PC-3 (cell line): ENCODE measurements around the gene CHST8. TPM values are rescaled to one million over a fixed set of nuclear protein-coding genes. Genes with fewer than 3 reads are reported as not detected.

ENCODE experiments used
- ATAC-seq: fragments of 200-7000 bp; cut with Tn5 transposase; 2 replicates; pipeline ENCODE4 v1.9.1; 2020; ENCODE audit warnings: mild to moderate bottlenecking, moderate library complexity
- BruUV-seq: library from RNA; stranded (reverse); fragments of 400-500 nt; replicated peaks from 2 replicates; lab custom pipeline; 2021; lab: Mats Ljungman, UMichigan
- CTCF ChIA-PET: fragments of 300-600 bp; sonication (Branson Sonifier 250); formaldehyde crosslinking; loops from one replicate; lab custom pipeline; 2022; ENCODE audit warnings: antibody characterized with exemption; lab: Charles Lee
- POLR2A ChIA-PET: fragments of 300-600 bp; sonication (Branson Sonifier 250); formaldehyde crosslinking; loops from one replicate; lab custom pipeline; 2022; ENCODE audit warnings: antibody characterized with exemption; ENCODE audit not compliant: unreplicated experiment; lab: Charles Lee
- DNase-seq: peaks from one replicate; pipeline ENCODE4 v3.0.0-alpha.2; 2015
- H2AFZ ChIP-seq: fragments of 300-600 bp; sonication (generic); 2 replicates; pipeline ENCODE4 v1.6.0; 2016; ENCODE audit warnings: antibody characterized with exemption, low read length
- H3F3A ChIP-seq: fragments of 300-600 bp; sonication (generic); one replicate; pipeline ENCODE4 v1.6.0; 2017; ENCODE audit warnings: antibody characterized with exemption, low read length, control low read depth, mild to moderate bottlenecking; ENCODE audit not compliant: unreplicated experiment
- H3K27ac ChIP-seq: fragments of 300-600 bp; sonication (generic); 2 replicates; pipeline ENCODE4 v1.5.1; 2016; ENCODE audit warnings: mild to moderate bottlenecking, low read length
- H3K27me3 ChIP-seq: fragments of 300-600 bp; sonication (generic); 2 replicates; pipeline ENCODE4 v1.6.1; 2016; ENCODE audit warnings: low read length, mixed read lengths
- H3K36me3 ChIP-seq: fragments of 300-600 bp; sonication (generic); 2 replicates; pipeline ENCODE4 v1.6.1; 2016; ENCODE audit warnings: low read depth, mixed run types, low read length, mixed read lengths
- H3K4me1 ChIP-seq: fragments of 300-600 bp; sonication (generic); 2 replicates; pipeline ENCODE4 v1.5.1; 2016; ENCODE audit warnings: low read length; ENCODE audit not compliant: insufficient read depth
- H3K4me2 ChIP-seq: fragments of 300-600 bp; sonication (generic); 2 replicates; pipeline ENCODE4 v1.6.0; 2016; ENCODE audit warnings: low read length
- H3K4me3 ChIP-seq: fragments of 300-600 bp; sonication (generic); 2 replicates; pipeline ENCODE4 v1.5.1; 2016; ENCODE audit warnings: mild to moderate bottlenecking, low read length, mixed read lengths
- H3K79me2 ChIP-seq: fragments of 300-600 bp; sonication (generic); 2 replicates; pipeline ENCODE4 v1.6.1; 2017; ENCODE audit warnings: low read length, mixed read lengths
- H3K9ac ChIP-seq: fragments of 300-600 bp; sonication (generic); 2 replicates; pipeline ENCODE4 v1.6.0; 2016; ENCODE audit warnings: mild to moderate bottlenecking, low read length
- H3K9me2 ChIP-seq: fragments of 300-600 bp; sonication (generic); replicated peaks from 2 replicates; pipeline ENCODE4 v1.6.1; 2016; ENCODE audit warnings: mixed run types, low read length, mixed read lengths
- H3K9me3 ChIP-seq: fragments of 300-600 bp; sonication (generic); 2 replicates; pipeline ENCODE4 v1.6.1; 2016; ENCODE audit warnings: low read length, mixed read lengths
- H4K20me1 ChIP-seq: fragments of 300-600 bp; sonication (generic); 2 replicates; pipeline ENCODE4 v1.6.1; 2016; ENCODE audit warnings: low read length, mixed read lengths
- CTCF ChIP-seq: fragments of 300-600 bp; sonication (generic); conservative IDR thresholded peaks from 2 replicates; pipeline ENCODE4 v1.5.1; 2017; ENCODE audit warnings: antibody characterized with exemption, low read depth, mild to moderate bottlenecking, low read length
- EZH2 ChIP-seq: fragments of 300-600 bp; sonication (generic); IDR thresholded peaks from one replicate; pipeline ENCODE4 v1.6.1; 2017; ENCODE audit warnings: antibody characterized with exemption, mild to moderate bottlenecking, low read length; ENCODE audit not compliant: unreplicated experiment
- EZH2phosphoT487 ChIP-seq: fragments of 300-600 bp; sonication (generic); IDR thresholded peaks from 2 replicates; pipeline ENCODE4 v1.6.1; 2018; ENCODE audit warnings: mild to moderate bottlenecking, antibody characterized with exemption, low read length, borderline replicate concordance
- intact Hi-C: fragments of 100-400 bp; cut with micrococcal nuclease; formaldehyde crosslinking; loops from 2 replicates; pipeline ENCODE4 v1.9.0; 2023
- total RNA-seq: library from RNA; depleted of rRNA; stranded (reverse); fragments of >200 nt; gene quantifications from 2 replicates; pipeline ENCODE4 v1.2.3, GENCODE V29; 2014

Gene CHST8
- total RNA-seq, 1 experiment from 2014 or later, result 0.36 TPM

GRCh38 chr19:33627962-33628839 lies 6.4 kb downstream of the CHST8 start:
- CTCF ChIA-PET, result no interaction called here
- Histone ChIP-seq H4K20me1 (no peaks in the 10 kb centered on the region), H3K4me2 (no peak overlapping the region), H3K9me2 (no peaks in the 10 kb centered on the region), H3K36me3 (no peaks in the 10 kb centered on the region), H3K27ac (no peak overlapping the region), H3K27me3 (peaks cover 18% of the 10 kb centered on the region), H3K9me3 (no peaks in the 10 kb centered on the region), H3K79me2 (no peaks in the 10 kb centered on the region), H3K4me3 (no peak overlapping the region), H3K4me1 (no peaks in the 10 kb centered on the region), H2AFZ (no peak overlapping the region), H3K9ac (no peak overlapping the region), H3F3A (no peaks in the 10 kb centered on the region)
- POLR2A ChIA-PET, result no interaction called here
- DNase-seq (no peak), ATAC-seq (no peak)
- intact Hi-C loops, result no loop called here
- BruUV-seq, result no TSS peak
- TF ChIP-seq EZH2phosphoT487 (no peak), EZH2 (no peak), CTCF (no peak)

- H3K27me3 ChIP-seq, result peaks cover 8% of the 10 kb centered on the region
- no peak overlapping the region for H3K9ac ChIP-seq
- H3F3A ChIP-seq, result no peaks in the 10 kb centered on the region
- ATAC-seq, result no peak
- no peaks in the 10 kb centered on the region for H3K9me3 ChIP-seq
- ChIA-PET POLR2A (no interaction called here), CTCF (no interaction called here)
- H4K20me1 ChIP-seq, result no peaks in the 10 kb centered on the region
- H3K4me3 ChIP-seq, result no peak overlapping the region
- DNase-seq, result no peak
- H2AFZ ChIP-seq, result no peak overlapping the region
- no peaks in the 10 kb centered on the region for H3K9me2 ChIP-seq
- H3K36me3 ChIP-seq, result no peaks in the 10 kb centered on the region
- intact Hi-C loops, result no loop called here
- no TSS peak for BruUV-seq
- no peaks in the 10 kb centered on the region for H3K4me1 ChIP-seq
- no peak overlapping the region for H3K27ac ChIP-seq
- no peak for TF ChIP-seq EZH2
- TF ChIP-seq CTCF, result no peak
- TF ChIP-seq EZH2phosphoT487, result no peak
- H3K79me2 ChIP-seq, result no peaks in the 10 kb centered on the region
- no peak overlapping the region for H3K4me2 ChIP-seq
Measured at GRCh38 chr19:33628921-33629825, 7.4 kb downstream of the CHST8 start.
